Naive B cell (primary cell): ENCODE results near the gene CHCHD6. TPM values are rescaled to one million over a fixed set of nuclear protein-coding genes. Genes with fewer than 3 reads are reported as not detected.

Source experiments
- ATAC-seq, 2 donors: fragments of 150-1000 bp; cut with Tn5 transposase; 2 replicates each; pipeline ENCODE4 v1.10.0; 2021; ENCODE audit warnings: low read depth in 2 of 2, mild to moderate bottlenecking in 2 of 2, moderate library complexity in 2 of 2
- DNase-seq: peaks from one replicate; pipeline ENCODE4 v3.0.0; 2022
- H3K27ac Mint-ChIP-seq, 6 donors: one replicate each; pipeline ENCODE4 v1.8.0; 2020 to 2022; ENCODE audit warnings: mild to moderate bottlenecking in 6 of 6, mixed read lengths in 6 of 6, moderate library complexity in 5 of 6, inconsistent platforms in 2 of 6
- H3K27me3 Mint-ChIP-seq, 3 donors: one replicate each; pipeline ENCODE4 v1.8.0; 2021 to 2022; ENCODE audit warnings: mixed read lengths in 3 of 3, mild to moderate bottlenecking in 1 of 3
- H3K36me3 Mint-ChIP-seq, 2 donors: one replicate each; pipeline ENCODE4 v1.8.0; 2020 to 2022; ENCODE audit warnings: mixed read lengths in 2 of 2, inconsistent platforms in 1 of 2, mild to moderate bottlenecking in 1 of 2
- H3K4me1 Mint-ChIP-seq, 3 donors: one replicate each; pipeline ENCODE4 v1.8.0; 2020 to 2022; ENCODE audit warnings: mixed read lengths in 3 of 3, inconsistent platforms in 1 of 3, mild to moderate bottlenecking in 1 of 3, moderate library complexity in 1 of 3
- H3K4me3 Mint-ChIP-seq, 8 donors: one replicate each; pipeline ENCODE4 v1.8.0; 2020 to 2022; ENCODE audit warnings: mild to moderate bottlenecking in 8 of 8, mixed read lengths in 8 of 8, moderate library complexity in 8 of 8, inconsistent platforms in 2 of 8
- H3K9me3 Mint-ChIP-seq, 7 donors: one replicate each; pipeline ENCODE4 v1.8.0; 2020 to 2022; ENCODE audit warnings: mixed read lengths in 7 of 7, mild to moderate bottlenecking in 5 of 7, inconsistent platforms in 2 of 7, moderate library complexity in 1 of 7
- polyA plus RNA-seq, 6 donors: library from polyadenylated mRNA; unstranded; fragments of 300-500 nt; fragmentation: Illumina TruSeq; gene quantifications; one replicate each; pipeline ENCODE4 v1.2.3, GENCODE V29; 2021; ENCODE audit warnings: low read depth in 6 of 6

Gene CHCHD6
- polyA plus RNA-seq, 6 donors from 2014 or later = 8.7 to 16.3 (median 11.1) TPM

DNA sequence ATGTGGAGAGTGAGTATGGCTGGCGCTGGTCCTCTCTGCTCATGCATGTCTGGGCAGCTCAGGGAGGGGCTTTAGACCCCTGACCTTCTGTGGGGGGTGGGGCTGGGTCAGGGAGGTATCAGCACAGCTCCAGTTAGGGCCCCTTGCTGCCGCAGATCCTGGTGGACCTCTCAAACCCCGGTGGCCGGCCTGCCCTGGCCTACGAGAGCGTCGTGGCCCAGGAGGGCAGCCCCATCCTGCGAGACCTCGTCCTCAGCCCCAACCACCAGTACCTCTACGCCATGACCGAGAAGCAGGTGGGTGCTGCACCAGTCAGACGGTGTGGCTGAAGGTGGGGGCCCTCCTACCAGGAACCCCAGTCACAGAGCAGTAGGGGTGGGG, 299.1 kb downstream of the CHCHD6 start:
- ATAC-seq = no peak
- peaks cover 0 to 8% of the 10 kb centered on the region in 2 donors for H3K36me3 Mint-ChIP-seq

DNA sequence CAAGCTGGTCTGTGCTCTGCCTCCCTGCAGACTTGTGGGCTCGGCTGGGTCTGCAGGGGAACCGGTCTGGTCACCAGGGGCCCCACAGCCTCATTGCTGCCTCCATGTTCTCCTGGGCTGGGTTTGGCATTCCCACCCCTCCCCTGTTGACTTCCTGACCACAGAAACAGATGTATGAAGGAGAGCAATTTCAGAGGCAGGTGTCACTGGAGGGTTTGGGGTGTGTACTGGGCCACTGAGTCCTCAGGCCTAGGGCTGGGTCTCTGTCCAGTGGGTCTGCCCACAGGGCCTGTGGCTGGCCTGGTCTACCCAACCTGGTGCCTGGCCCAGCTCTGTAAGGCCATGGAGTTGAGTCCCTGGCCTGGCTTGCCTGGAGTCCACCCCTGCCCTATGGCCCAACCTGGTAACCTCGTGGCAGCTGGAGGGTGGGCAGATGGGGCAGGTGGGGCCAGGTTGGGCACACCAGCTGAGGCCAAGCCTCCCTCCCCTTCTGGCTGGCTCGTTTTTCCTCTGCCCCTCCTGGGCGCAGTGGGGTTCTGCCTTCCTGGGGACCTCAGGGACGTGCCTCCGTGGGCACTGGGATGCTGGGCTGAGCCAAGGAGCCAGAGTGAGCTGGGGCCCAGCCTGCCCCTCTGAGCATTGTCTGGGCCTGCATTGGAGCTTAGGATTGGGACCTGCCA, 299.7 kb downstream of the CHCHD6 start:
- H3K36me3 Mint-ChIP-seq = peaks cover 0 to 8% of the 10 kb centered on the region in 2 donors
- ATAC-seq (no peak), DNase-seq (no peak)
- H3K4me3 Mint-ChIP-seq = no peak overlapping the region
- H3K4me1 Mint-ChIP-seq = no peaks in the 10 kb centered on the region
- H3K27me3 Mint-ChIP-seq = no peaks in the 10 kb centered on the region
- H3K9me3 Mint-ChIP-seq = no peaks in the 10 kb centered on the region
- H3K27ac Mint-ChIP-seq = no peak overlapping the region

More for the DNA sequence above, 299.1 kb downstream of the CHCHD6 start:
- Mint-ChIP-seq H3K4me1 (peaks cover 0 to under 1% (median 0%) of the 10 kb centered on the region in 3 donors), H3K27me3 (no peaks in the 10 kb centered on the region), H3K27ac (no peak overlapping the region), H3K4me3 (no peak overlapping the region), H3K9me3 (no peaks in the 10 kb centered on the region)
- DNase-seq = no peak

DNA sequence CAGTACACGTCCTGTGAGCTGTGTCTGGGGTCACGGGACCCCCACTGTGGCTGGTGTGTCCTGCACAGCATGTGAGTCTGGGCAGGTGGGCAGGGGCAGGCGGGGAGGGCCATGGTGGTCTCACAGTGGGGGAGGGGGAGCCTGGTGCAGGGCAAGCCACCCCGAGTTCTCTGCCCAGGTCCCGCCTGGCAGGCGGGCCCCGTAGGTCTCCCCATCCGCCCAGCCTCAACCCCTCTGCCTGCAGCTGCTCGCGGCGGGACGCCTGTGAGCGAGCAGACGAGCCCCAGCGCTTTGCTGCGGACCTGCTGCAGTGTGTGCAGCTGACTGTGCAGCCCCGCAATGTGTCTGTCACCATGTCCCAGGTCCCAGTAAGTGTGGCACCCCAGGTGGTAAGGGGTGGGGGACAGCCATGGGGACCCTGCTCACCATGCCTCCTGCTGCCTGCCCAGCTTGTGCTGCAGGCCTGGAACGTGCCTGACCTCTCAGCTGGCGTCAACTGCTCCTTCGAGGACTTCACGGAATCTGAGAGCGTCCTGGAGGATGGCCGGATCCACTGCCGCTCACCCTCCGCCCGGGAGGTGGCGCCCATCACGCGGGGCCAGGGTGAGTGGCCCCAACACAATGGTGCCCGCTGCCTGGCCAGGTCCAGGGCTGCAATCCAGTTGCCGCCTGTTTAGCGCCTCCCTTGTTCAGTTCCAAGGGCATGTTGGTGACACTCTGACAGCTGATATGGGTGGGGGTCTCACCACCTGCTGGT, 300.8 kb downstream of the CHCHD6 start:
- Mint-ChIP-seq H3K36me3 (peaks cover 0 to 8% of the 10 kb centered on the region in 2 donors), H3K9me3 (no peaks in the 10 kb centered on the region), H3K4me3 (no peak overlapping the region), H3K27me3 (no peaks in the 10 kb centered on the region), H3K27ac (peak overlapping the region in 1 of 6 donors; percentile 88), H3K4me1 (no peaks in the 10 kb centered on the region)
- DNase-seq (no peak), ATAC-seq (no peak)

DNA sequence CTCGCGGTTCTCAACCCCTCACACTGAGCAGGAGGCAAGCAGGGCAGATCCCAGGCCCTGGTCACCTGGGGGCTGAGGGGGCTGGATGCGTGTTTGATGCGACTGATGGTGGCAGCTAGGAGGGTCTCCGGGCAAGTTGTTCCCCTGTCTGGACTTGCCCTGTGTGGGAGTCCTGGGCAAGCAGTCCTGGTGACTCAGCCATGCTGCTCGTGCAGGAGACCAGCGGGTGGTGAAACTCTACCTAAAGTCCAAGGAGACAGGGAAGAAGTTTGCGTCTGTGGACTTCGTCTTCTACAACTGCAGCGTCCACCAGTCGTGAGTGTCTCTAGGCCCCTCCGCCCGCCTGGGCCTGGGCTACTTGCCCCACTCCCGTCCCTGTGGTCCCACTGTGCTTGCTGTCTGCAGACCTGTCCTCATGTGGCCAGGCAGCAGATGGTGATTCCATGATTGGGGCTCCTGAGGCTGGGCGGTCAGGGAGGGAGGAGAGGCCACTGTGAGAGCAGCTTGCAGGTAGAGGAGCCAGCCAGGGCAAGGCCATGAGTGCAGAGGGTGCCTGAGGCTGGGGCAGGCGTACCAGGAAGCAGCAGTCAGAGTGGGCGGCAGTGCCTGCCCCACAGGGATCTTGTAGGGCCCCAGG, 301.9 kb downstream of the CHCHD6 start:
- peak overlapping the region in 2 of 8 donors; percentile 41 to 56 for H3K4me3 Mint-ChIP-seq
- no peak overlapping the region for H3K27ac Mint-ChIP-seq
- H3K27me3 Mint-ChIP-seq = no peaks in the 10 kb centered on the region
- no peaks in the 10 kb centered on the region for H3K4me1 Mint-ChIP-seq
- ATAC-seq (no peak), DNase-seq (no peak)
- H3K9me3 Mint-ChIP-seq = no peaks in the 10 kb centered on the region
- peaks cover 0 to 8% of the 10 kb centered on the region in 2 donors for H3K36me3 Mint-ChIP-seq

DNA sequence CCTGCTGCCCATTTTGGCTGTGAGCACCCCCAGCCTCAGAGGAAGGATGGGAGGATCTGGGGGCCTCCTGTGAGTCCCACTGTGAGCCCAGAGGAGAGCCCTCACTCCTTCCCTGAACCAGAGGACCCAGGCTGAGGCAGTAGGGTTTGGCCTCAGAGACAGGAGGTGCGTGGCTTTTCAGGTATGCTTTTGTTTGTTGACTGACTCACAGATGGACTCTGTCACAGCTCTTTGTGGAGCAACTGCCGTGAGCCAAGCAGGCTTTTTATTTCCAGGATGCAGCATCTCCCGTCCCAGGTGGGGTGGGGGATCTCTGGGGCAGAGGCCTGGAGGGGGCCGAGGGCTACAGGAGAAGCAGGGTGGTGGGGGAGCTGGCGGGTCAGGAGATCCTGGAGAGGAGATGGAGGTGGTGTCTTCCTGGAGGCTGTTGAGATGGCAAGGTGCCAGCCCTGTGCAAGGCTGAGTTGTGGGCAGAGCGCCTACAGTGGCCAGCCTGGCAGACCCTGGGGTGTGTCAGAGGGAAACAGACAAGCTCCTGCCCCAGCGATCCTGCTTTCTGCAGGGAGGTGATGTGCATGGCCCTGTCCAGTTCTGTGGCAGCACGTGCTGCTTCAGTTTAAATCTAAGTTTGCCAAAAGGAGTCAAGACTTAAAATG, 302.9 kb downstream of the CHCHD6 start:
- Mint-ChIP-seq H3K27ac (peak overlapping the region in 1 of 6 donors; percentile 62), H3K27me3 (no peaks in the 10 kb centered on the region), H3K36me3 (peaks cover 0 to 8% of the 10 kb centered on the region in 2 donors), H3K4me1 (no peaks in the 10 kb centered on the region), H3K4me3 (no peak overlapping the region), H3K9me3 (no peaks in the 10 kb centered on the region)
- ATAC-seq (no peak), DNase-seq (no peak)

DNA sequence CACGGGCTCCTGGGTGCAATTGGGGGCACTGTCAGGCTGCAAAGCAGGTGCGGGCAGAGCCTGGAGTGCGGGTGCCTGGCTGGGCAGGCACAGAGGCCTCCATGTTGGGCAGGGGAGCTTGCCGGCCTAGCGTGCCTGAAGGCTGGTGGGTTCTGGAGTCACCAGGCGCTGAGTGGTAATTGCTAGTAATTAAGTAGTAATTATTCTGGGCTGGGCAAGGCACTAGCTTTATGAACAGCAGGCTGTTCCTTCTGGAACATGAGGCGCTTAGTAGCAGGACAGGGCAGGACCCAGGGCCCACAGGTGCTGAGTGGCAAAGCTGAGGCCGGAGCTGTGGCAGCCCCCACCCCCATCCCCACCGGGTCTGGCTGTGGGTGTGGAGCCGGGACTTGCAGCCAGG, 304.2 kb downstream of the CHCHD6 start:
- no peak for ATAC-seq
- Mint-ChIP-seq H3K4me1 (no peaks in the 10 kb centered on the region), H3K36me3 (peaks cover 0 to 8% of the 10 kb centered on the region in 2 donors), H3K9me3 (no peaks in the 10 kb centered on the region), H3K4me3 (no peak overlapping the region), H3K27me3 (no peaks in the 10 kb centered on the region), H3K27ac (no peak overlapping the region)
- no peak for DNase-seq

DNA sequence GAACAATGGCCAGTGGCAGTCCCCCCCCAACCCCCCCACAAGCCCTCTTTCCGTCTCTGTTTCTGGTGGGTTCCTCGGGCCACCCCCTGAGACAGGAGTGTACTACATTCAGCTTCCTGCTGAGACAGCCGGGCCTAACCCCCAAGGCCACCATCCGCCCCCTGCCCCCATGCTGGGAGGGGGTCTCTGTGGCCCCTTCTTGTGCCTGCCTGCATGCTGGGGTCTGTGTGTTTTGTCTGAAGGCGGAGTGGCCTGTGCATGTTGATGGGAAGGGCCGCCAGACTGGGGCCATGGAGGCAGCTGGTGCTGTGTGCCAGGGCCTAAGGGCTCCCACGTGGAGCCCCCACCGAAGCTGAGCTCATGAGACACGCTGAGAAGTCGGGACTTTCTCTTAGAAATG, 305.5 kb downstream of the CHCHD6 start:
- Mint-ChIP-seq H3K27ac (no peak overlapping the region), H3K36me3 (peaks cover 0 to 8% of the 10 kb centered on the region in 2 donors), H3K27me3 (no peaks in the 10 kb centered on the region), H3K9me3 (no peaks in the 10 kb centered on the region), H3K4me3 (no peak overlapping the region), H3K4me1 (no peaks in the 10 kb centered on the region)
- DNase-seq = no peak
- no peak for ATAC-seq

Other genes starting within 250 kb of the CHCHD6 start
- 10 to 100 TPM; 11.9 to 26.9 (median 16.2) TPM for gene ZXDC, start 228.3 kb upstream of the CHCHD6 start, polyA plus RNA-seq
- not detected for gene UROC1, start 186.5 kb upstream of the CHCHD6 start, polyA plus RNA-seq
- gene CHST13, start 180.1 kb upstream of the CHCHD6 start, polyA plus RNA-seq = under 1 TPM in 2 of 6 donors, not detected in 4; 0.16 to 0.53 TPM
- gene C3orf22, start 145.3 kb upstream of the CHCHD6 start, polyA plus RNA-seq = not detected
- 1 to 10 TPM in 3 of 6 donors, under 1 TPM in 2, not detected in 1; 0.39 to 2.6 (median 1.1) TPM for gene TXNRD3, start 49.1 kb upstream of the CHCHD6 start, polyA plus RNA-seq